ENCODE results near the gene CPA4.

DNA sequence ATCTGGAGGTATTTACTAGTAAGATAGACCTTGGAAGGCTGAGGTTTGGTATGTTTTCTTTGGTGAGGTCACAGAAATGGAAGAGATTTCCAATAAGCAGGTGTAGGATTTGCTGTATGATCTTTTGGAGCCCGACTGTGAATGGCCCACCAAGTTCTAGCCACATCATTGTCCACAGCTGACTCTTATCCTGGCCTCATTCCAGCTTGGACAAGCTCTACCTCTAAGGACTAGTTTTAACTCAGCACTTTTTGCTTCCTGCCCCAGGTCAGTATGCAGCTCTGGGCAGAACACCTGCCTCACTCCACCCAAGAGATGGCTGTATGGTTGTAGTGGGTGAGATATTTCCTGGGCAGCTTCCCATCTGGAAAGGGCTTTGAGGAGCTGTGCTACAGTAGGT is 6.1 kb upstream of the CPA4 start:
- TF ChIP-seq YY1 (IDR thresholded peaks at IDR 0.05; ENCODE audit: insufficient read depth, insufficient read length) (no peak), SUZ12 (IDR thresholded peaks at IDR 0.05; ENCODE audit: extremely low read depth, insufficient read depth, insufficient read length) (no peak)

Data from NT2/D1 (cell line).